NCI-H748 treated with DMSO at 0.1 percent for 48 hours (cell line): ENCODE results near the gene PANK3.
"Not testable (repeated sequence)": the region's sequence is repeated elsewhere in the genome, so short reads cannot be mapped to it uniquely, and the experiment has no call there.

Experiments used
- DNase-seq: peaks from one replicate; lab custom pipeline; 2025; lab: John Stamatoyannopoulos, UW

Gene PANK3

DNA sequence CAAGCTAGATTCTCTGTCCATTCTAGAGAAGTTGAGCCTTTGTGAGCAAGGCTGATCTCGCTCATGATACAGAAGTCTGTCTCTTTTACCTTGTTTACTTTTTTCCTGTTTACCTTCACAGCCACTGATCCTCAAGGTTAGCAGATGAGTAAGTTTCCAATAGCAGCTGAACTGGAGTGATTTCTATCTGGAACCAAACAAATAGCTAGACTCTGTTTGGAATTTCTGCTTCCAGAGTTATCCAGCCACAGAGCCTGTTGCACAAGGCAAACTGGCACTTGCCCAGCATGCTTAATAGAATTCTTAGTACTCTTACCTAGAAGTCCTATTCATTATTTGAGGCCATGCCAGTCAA lies 12.8 kb upstream of the PANK3 start:
- no peak for DNase-seq

GRCh38 chr5:168591302-168592013 lies 12.3 kb upstream of the PANK3 start:
- DNase-seq = no peak

GRCh38 chr5:168590666-168591065 lies 11.5 kb upstream of the PANK3 start:
- no peak for DNase-seq

DNA sequence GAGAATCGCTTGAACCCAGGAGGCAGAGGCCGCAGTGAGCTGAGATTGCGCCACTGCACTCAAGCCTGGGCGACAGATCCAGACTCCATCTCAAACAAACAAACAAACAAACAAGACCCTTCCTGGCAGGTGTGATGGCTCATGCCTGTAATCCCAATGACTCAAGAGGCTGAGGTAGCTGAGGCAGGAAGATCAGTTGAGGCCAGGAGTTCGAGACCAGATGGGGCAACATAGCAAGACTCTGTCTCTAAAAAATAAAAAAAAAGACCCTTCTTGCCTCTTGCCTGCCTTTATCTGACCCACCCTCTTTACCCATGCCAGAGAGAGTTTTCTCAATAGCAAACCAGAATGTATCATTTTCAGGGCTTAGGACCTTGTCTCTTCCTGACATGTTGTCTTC lies 8.8 kb upstream of the PANK3 start:
- no peak for DNase-seq

DNA sequence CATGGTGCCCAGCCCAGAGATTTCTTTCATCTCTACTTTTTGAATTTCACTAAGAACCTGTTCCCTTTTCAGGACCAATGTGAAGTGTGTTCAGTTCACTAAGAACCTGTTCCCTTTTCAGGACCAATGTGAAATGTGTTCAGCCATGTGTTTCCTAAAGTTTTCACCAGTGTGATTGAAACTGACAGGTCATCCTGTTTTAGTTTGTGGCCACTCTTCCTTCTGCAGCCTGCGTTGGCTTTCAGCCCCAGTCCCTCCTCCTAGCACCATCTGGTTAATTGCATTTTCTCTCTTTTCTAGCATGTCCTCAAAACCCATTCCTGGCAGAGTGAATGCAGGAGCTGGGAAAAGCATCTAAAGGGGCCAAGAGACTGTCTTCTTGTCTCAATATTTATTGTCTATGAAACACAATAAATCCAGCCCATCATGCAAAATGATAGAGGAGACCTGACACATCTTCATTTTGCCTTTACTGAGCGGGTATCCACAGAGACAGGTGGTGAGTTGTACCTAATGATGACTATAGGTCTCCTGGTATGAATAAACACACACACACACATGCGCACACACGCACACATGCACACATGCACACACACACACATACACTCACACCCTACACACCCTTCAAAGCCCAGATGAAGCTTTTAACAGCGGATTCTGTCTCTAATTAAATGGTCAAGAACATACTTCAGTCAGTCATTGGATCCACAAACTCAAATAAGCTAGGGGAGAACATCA lies 6.1 kb upstream of the PANK3 start:
- no peak for DNase-seq

GRCh38 chr5:168583742-168584482 lies 4.7 kb upstream of the PANK3 start:
- DNase-seq = no peak

- DNase-seq = not testable (repeated sequence)
These were observed 1.8 kb upstream of the PANK3 start for GRCh38 chr5:168580814-168581469.

- no peak for DNase-seq
These were observed 1.0 kb upstream of the PANK3 start for GRCh38 chr5:168580227-168580508.

- peak; percentile 96 for DNase-seq
These were observed 489 bp upstream of the PANK3 start for GRCh38 chr5:168579488-168580226.

GRCh38 chr5:168578006-168578405 lies 1.2 kb downstream of the PANK3 start:
- DNase-seq = no peak

DNA sequence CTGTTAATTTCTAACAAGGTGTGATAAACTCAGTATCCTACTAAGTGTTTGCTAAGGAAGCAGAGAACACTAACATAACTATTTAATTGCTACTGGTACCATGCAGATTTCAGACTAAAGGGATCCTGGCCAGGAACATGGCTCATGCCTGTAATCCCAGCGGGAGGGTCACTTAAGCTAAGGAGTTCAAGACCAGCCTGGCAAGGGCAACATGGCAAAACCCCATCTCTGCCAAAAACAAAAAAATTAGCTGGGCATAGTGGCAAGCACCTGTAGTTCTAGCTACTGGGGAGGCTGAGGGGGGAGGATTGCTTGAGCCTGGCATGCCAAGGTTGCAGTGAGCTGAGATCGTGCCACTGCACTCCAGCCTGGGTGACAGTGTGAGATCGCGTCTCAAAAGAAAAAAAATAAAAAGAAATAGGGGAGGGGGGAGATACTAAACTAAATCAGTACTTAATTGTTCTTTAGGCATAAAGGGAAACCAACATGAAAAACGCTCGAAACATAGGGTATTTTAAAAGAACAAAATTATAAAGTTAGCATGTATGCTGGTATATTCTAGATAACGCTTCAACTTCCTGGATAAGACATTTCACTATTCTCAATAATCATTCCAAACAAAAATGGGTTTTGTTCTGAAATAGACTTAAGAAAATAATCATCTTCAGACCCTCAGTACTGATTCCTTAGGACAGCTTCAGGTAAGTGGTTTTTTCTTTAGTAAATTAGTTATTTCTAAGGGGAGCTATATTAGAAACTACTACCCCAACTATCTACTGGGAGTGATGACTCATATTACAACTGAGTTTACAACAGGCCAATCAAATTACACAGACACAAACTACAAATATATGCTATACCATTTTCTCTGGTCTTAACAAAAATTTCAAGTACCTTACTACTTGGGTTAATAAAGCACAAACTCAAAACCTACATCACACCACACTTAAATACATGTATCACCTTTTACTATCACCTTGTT lies 3.5 kb downstream of the PANK3 start:
- no peak for DNase-seq

DNA sequence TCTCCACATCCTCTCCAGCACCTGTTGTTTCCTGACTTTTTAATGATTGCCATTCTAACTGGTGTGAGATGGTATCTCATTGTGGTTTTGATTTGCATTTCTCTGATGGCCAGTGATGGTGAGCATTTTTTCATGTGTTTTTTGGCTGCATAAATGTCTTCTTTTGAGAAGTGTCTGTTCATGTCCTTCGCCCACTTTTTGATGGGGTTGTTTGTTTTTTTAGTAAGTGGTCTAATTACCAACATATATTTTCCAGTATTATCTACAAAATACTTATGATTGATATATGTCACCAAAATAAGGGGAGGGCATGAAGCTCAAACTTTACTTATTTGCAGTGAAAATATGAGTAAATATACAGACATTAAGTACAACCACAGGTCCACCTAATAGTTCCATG lies 5.0 kb downstream of the PANK3 start:
- not testable (repeated sequence) for DNase-seq

DNA sequence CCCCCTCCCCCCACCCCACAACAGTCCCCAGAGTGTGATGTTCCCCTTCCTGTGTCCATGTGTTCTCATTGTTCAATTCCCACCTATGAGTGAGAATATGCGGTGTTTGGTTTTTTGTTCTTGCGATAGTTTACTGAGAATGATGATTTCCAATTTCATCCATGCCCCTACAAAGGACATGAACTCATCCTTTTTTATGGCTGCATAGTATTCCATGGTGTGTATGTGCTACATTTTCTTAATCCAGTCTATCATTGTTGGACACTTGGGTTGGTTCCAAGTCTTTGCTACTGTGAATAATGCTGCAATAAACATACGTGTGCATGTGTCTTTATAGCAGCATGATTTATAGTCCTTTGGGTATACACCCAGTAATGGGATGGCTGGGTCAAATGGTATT lies 5.5 kb downstream of the PANK3 start:
- not testable (repeated sequence) for DNase-seq

GRCh38 chr5:168570490-168571328 lies 8.5 kb downstream of the PANK3 start:
- DNase-seq = no peak

DNA sequence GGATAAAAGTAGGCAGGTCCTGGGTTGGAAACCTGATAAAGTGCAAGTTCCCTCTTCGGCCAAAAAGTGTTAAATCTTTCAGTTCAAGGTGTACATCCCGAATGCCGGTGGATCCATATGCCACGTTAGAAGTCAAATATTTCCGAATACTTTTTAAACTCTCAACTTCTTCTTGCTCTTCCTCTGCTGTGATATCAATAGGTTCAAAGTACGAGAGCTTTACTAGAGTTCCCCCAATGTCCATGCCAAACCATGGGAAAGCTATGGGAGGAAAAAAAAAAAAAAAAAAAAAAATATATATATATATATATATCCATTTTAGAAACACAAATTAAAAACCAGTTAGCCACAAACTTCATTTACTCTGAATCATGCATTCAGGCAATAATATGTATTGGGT lies 10.4 kb downstream of the PANK3 start:
- no peak for DNase-seq

- DNase-seq = no peak
These were observed 15.2 kb downstream of the PANK3 start for GRCh38 chr5:168563959-168564358.

GRCh38 chr5:168562279-168562678 lies 16.9 kb downstream of the PANK3 start:
- no peak for DNase-seq

DNA sequence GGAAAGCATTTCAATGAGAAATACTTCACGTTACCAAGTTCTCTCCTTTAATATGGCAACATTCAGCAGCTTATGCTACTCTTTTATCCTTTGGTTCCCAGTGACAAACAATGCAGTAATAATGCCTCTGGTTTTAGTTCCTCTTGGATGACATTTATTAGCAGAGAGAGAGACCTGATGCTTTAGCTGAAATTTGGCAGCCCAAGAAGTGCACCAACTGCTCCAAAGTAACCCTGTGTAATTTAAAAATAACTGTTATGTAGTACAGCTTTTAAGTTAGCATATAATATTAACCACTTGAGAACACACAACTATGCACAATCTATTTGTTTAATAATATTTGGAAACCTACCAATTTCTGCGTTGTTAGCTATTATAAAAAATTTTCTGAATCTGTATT lies 21.8 kb downstream of the PANK3 start:
- no peak for DNase-seq

GRCh38 chr5:168553377-168554130 lies 25.6 kb downstream of the PANK3 start:
- no peak for DNase-seq
